NB4 (cell line): ENCODE results near the gene RAB40C.

Source experiments
- CTCF ChIP-seq: IDR thresholded peaks from one replicate; pipeline ENCODE4 v1.5.1; 2012; ENCODE audit warnings: low read depth, low read length
- MYC ChIP-seq: IDR thresholded peaks from 2 replicates; pipeline ENCODE4 v1.6.1; 2011; ENCODE audit warnings: low read depth, low read length
- POLR2A ChIP-seq: IDR thresholded peaks from 2 replicates; pipeline ENCODE4 v1.6.1; 2011; ENCODE audit warnings: mild to moderate bottlenecking; ENCODE audit not compliant: insufficient read length; ENCODE audit errors: extremely low read depth

DNA sequence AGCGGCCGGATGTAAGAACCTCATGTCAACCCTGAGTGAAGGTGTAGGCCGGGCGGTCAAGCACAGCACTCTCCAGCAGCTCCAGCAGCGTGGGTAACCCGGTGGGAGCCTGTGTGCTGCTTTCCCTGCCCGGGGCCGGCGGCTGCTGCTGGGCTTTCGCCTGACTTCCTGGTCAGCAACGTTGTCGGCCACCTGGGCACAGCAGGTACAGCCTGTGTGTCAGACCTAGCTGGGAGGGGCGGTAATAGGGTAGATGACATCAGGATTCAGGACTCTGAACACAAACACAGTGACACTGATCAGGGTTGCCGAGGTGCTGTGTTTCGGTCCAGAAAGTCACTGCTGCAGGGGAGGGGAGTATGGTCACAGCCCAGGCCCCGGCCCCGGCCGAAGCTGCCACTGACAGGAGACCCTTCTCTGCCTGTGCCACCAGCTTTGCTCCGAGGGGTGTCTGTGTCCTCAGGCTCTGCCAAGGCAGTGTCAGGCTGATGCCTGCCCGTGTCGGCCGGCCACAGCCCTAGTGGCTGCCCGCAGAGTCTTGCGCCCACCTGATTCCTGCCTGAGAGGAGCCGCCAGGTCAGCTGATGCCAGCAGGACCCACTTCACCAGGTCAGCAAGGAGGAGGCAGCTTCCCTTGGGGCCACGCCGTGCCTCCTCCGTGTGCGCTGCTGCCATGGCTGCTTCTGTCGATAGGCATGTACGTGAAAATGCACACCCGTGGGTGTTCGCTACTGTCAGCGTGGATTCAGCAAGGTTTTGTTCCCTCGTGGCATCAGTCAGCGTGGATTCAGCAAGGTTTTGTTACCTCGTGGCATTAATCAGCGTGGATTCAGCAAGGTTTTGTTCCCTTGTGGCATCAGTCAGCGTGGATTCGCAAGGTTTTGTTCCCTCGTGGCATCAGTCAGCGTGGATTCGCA lies 9.2 kb downstream of the RAB40C start:
- no peak for TF ChIP-seq CTCF
- no peak for TF ChIP-seq MYC
- no peak for TF ChIP-seq POLR2A
